Stimulated activated CD8-positive, alpha-beta memory T cell treated with anti-CD3 and anti-CD28 coated beads, Interleukin-7, amount 100 ng/mL, for 1 hour (primary cell): ENCODE measurements around the gene FOXK2.
A peak's percentile ranks its signal among the peaks of the same experiment; 100 is the strongest.

Experiments
- DNase-seq, 2 donors: peaks; one replicate each; pipeline ENCODE4 v3.0.0-alpha.2; 2020; ENCODE audit warnings: low read depth in 2 of 2

Gene FOXK2

DNA sequence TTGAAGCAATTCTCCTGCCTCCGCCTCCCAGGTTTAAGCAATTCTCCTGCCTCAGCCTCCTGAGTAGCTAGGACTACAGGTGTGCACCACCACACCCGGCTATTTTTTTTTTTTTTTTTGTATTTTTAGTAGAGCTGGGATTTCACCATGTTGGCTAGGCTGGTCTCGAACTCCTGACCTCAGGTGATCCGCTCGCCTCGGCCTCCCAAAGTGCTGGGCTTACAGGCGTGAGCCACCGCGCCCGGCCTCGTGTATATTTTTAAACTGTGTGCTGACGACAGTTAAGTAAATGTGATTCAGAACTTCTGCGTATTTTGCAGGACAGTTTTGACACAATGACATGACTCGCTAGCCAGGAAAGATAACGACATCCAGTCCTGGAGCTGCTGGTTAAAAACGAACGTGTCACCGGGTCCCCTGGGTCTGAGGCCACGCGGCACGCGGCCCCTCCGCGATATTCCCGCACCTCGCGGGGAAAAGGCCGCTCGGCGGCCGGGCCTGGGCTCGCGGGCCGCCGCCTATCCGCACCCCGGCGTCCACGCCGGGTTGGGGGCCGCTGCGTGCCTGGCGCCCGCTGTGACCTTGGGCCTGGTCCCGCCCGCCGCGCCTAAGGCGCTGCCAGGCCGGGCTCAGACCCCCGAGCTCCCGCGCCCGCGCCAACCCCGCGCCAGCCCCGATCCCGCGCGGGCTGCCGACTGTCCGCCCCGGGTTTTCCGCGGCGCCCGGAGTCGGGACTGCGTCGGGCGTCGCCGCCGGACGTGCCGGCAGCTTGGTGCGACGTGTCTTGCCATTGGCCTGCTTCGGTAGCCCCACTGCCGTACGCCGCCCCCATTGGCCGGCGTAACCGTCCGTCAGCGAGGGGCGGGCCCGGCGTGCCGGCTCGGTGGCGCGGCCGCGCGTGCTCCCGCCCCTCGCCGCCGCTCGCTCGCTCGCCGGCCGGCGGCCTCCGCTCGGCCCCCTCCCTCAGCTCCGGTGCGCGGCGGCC is at the start of gene FOXK2:
TSS of gene FOXK2 (plus strand) at position 907 of the 985 bp plus-strand sequence. CDS start 157 bp downstream, outside the sequence.
- DNase-seq, result peak; percentile 88 to 91

GRCh38 chr17:82470065-82470464 is 49.5 kb upstream of the FOXK2 start:
- no peak for DNase-seq

- DNase-seq, result no peak
These were observed 45.1 kb upstream of the FOXK2 start for GRCh38 chr17:82474223-82475010.

- DNase-seq, result no peak
These were observed 44.1 kb upstream of the FOXK2 start for GRCh38 chr17:82475458-82475857.

- DNase-seq, result no peak
These were observed 41.6 kb upstream of the FOXK2 start for GRCh38 chr17:82477934-82478333.

DNA sequence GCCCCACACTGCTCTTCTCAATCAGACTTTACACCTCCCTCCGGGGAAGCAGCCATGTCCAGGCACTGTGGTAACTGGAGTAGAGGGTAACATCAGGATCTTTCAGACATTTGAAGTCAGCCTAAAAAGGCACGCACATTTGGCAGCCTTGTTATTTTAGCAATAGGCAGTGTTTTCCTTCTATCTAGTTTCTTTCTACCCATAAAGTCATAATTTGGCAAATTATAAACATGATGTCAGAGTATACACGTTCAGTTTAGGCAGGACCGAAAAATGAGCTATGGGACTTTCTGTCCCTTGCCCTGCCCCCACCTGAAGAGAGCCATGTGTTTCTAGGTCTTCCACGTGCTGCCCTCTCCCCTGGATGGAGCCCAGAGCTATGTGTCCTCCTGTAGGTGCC is 39.9 kb upstream of the FOXK2 start:
- no peak for DNase-seq

GRCh38 chr17:82480318-82480717 is 39.2 kb upstream of the FOXK2 start:
- no peak for DNase-seq

GRCh38 chr17:82483204-82483660 is 36.3 kb upstream of the FOXK2 start:
- DNase-seq, result no peak

DNA sequence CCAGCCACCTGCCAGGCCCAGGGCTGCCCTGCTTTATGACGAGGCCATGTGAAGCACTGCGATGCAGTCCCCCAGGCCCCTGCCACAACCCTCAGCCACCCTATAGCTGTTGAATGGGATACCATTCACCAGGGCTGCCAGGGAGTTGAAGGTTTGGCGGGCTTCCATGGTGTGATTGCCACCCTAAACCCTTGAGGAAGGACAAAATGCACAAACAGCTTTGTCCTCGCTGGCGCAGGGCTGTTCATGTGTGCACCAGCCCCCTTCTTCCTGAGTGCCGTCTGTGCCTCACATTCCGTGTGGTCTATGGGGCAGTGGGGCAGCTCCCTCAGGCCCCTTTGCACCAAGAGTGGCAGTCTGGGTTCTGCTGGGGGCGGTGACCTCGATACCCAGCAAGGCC is 35.7 kb upstream of the FOXK2 start:
- DNase-seq, result no peak

DNA sequence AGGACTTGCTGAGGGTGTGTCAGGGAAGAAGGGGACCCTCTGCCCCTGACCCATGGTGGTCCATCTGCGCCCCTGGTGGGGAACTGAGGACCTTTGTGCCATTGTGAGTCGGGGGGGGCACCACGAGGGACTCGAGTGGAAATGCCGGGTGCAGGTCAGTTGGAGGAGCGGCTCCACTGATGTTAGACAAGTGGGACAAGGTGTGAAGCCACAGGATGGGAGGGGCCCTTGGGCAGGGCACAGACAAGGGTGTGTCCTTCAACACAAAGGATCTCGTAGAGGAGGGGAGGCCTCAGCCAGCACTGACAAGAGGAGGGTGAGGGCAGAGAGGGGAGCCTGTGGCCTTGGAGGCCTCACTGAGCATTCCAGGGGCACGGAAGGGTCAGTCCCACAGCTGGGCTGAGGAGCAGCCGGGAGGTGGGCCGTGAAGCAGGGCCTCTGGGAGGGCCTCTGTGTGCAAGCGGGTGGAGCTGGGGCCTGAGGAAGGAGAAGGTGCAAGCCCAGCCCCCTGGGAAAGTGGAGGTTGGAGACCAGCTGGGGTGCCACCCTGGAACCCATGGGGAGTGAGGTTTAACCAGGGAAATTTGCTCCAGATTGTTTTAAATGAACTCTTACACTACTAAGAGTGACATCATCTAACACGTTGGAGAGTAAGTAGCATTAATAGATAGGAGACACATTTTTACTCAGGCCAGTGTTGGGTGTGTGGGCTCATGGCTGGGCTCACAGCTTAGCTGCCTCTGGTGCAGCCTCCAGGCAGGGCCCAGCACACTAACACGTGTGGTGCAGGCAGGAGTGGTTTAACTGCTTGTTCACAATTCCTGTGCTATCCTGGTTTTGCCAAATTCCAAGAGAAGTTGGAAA is 33.1 kb upstream of the FOXK2 start:
- DNase-seq, result no peak

DNA sequence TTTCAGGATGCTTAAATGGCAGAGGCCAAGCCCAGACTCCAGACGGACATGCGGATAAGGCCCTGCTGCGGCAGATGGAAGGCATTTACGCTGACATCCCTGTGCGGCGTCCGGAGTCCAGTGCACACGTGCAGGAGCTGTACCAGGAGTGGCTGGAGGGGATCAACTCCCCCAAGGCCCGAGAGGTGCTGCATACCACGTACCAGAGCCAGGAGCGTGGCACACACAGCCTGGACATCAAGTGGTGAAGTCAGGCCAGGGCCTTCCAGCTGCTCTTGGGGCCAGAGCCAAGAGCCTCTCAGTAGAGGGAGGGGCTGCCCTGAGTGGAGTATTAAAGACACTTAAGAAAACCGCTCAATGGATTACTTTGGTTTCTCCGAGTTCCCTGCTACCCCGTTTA is 31.6 kb upstream of the FOXK2 start:
- no peak for DNase-seq

DNA sequence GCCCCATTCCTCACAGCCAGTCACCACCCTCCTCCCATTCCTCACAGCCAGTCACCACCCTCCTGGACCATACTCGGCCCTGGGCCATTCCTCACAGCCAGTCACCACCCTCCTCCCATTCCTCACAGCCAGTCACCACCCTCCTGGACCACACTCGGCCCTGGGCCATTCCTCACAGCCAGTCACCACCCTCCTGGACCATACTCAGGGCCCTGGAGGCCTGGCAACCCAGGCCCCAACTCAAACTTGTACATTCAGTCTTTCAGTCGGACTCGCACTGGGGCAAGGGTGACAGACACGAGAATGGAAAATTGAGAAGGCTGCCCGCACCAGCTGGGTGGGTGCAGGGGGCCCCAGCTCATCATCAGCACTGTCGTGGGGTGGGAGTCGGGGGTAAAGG is 30.4 kb upstream of the FOXK2 start:
- no peak for DNase-seq

- DNase-seq, result no peak
These were observed 29.6 kb upstream of the FOXK2 start for GRCh38 chr17:82489851-82490511.

GRCh38 chr17:82490512-82491195 is 28.9 kb upstream of the FOXK2 start:
- DNase-seq, result no peak

DNA sequence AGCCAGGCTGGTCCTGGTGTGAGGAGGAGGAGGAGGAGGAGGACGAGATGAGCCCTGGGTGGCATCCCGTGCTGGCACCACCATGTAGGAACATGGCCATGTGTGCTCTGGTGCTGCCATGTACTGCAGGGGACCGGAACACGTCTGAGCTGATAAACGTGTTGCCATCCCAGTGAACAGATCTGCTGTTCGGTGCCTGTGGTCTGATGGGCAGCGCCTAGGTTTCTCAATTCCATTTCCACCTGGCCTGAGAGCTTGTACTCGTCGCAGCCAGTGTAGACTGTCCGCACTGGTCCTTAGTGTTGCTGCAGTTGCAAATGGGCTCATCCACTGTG is 28.4 kb upstream of the FOXK2 start:
- no peak for DNase-seq

DNA sequence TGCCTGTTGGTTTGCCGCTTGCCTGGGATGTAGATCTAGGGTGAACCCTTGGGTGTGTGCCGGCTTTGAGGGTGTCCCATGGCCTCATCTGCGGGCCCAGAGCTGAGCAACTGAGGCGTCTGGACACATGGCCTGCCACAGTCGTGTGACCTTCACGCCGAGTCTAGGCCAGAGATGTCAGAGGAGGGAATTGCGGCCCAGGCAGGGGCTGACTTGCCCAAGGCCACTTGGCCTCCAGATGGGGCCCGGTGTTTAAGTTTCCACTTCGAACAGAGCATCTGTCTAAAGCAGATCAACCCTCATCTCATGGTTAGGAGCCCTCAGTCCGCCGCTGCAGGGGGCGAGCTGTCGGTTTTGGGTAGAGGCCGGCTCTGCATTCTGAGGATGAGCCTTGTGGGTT is 28.0 kb upstream of the FOXK2 start:
- DNase-seq, result no peak

DNA sequence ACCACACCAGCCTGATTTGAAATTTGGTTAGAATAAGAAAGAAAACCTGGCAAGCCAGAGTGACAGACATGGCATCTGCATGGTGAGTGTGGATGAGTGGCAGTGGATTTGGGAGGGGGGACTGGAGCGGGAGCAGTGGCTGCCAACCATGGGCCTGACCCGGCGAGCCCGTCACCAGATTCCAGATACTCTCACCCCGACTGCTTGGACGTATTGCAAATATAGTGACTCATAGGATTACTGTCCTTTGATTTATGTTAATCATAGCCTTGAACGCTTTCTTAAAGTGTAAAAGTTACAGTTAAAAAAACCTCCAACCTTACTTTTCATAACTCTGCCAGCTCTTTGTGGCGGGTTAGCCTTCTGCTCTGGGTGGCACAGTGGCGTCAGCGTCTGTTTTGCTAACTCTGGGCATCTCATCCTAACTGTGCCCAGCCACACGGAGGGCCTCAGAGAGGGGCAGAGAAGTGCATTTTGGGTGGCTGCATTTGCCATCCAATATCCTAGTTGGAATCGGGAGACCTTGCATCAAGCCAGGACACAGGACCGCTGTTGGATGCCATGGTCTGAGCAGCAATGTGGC is 26.8 kb upstream of the FOXK2 start:
- DNase-seq, result no peak

DNA sequence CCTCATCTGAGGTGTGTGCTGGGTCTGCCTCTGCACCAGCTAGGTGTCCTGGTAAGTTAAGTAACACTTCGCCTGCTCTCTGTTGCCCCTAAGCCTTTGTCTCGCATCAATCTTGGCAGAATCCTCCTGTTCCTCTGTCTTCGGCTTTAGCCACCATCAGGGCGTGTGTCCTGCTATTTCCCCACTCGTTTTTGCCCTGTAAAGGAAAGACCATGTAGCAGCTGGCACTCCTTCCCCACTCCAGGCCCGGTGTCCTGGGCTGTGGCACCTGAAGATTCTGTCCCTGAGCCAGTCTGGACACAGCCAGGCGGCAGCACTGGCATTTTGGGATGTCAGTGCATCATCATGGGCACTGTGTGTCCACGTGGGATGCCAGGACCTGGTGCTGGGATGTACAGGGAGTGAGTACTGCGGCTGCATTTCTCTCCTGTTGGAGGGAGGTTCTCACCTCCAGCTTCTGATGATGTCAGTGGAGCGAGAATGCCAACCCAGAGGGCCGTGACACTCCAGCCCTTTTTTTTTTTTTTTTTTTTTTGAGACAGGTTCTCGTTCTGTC is 26.2 kb upstream of the FOXK2 start:
- no peak for DNase-seq

DNA sequence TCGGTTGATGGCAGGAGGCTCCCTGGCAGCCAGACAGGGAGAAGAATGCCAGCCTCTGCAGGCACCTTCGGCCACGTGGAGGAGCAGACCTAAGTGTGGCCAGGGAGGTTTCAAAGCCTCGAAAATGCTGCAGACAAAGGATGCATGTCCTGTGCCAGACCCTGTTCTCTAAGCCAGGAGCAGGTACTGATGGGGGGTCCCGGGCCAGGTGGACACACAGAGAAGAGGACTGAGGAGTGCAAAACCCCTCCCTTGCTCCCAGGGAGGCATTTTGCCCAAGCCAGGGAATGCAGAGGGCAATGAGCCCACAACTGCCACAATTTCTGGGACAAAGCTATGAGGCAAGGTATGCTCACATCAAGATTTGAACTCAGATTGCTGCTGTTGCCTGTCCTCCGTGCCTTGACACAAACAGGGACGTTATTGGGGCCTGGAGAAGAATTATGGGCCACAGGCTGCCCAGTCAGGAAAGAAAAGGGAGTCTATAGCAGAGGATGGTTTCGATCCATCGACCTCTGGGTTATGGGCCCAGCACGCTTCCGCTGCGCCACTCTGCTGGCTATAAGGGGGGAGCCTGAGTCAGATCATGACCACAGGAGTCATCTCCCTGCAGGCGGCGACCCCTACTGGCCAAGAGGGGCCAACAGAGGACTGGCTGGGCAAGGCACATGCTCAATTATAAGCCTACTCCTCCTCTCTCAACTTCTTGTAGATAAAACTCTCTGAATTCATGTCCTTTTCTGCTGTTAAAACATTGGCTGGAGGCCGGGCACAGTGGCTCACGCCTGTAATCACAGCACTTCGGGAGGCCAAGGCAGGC is 25.1 kb upstream of the FOXK2 start:
- peak; percentile 81 to 84 for DNase-seq
